Measurements from ENCODE around the gene LBR. TPM values are rescaled to one million over a fixed set of nuclear protein-coding genes. Genes with fewer than 3 reads are reported as not detected.

LBR gene
- total RNA-seq, 2 donors from 2014 or later = 52.4 to 61.3 TPM

Other genes starting within 250 kb of the LBR start
- gene ENAH, start 225.1 kb upstream of the LBR start, total RNA-seq = 100 to 1,000 TPM; 165 to 244 TPM